Measurements from ENCODE around the gene FAM234A. TPM values are rescaled to one million over a fixed set of nuclear protein-coding genes. Genes with fewer than 3 reads are reported as not detected.

FAM234A gene
- total RNA-seq, 2 experiments from 2014 or later: 18.3 to 21.5 TPM

- Mint-ChIP-seq H3K27ac (peak overlapping the region; percentile 52), H3K27me3 (no peaks in the 10 kb centered on the region), H3K4me3 (no peak overlapping the region), H3K36me3 (ENCODE audit: low read depth) (peaks cover 50% of the 10 kb centered on the region), H3K9me3 (no peaks in the 10 kb centered on the region), H3K4me1 (ENCODE audit: low read depth) (peaks cover 3% of the 10 kb centered on the region)
- DNase-seq: peak; percentile 47
- peak; percentile 45 for TF ChIP-seq CTCF (IDR thresholded peaks at IDR 0.05)
- ChIA-PET POLR2A (interaction anchor here (1.4 to 2.1 kb wide), 2 partner anchors 10 to 30 kb away, joined by 3 to 6 read pairs; no protein-coding TSS in a partner anchor), CTCF (interaction anchor here (1.6 to 2.5 kb wide), 2 partner anchors 39 to 174 kb away, joined by 3 to 6 read pairs; no protein-coding TSS in a partner anchor)
- intact Hi-C loops (cut with micrococcal nuclease): no loop called here
- ATAC-seq: peak; percentile 84
Measured at GRCh38 chr16:188674-189073, 45.9 kb upstream of the FAM234A start.

- no peaks in the 10 kb centered on the region for H3K27me3 Mint-ChIP-seq
- ChIA-PET POLR2A (interaction anchor here (2.1 kb wide), 1 partner anchor 29 kb away, joined by 6 read pairs; no protein-coding TSS in a partner anchor), CTCF (interaction anchor here (2.5 kb wide), 1 partner anchor 38 kb away, joined by 6 read pairs; no protein-coding TSS in a partner anchor)
- no peak overlapping the region for H3K27ac Mint-ChIP-seq
- H3K36me3 Mint-ChIP-seq (ENCODE audit: low read depth): peaks cover 51% of the 10 kb centered on the region
- intact Hi-C loops (cut with micrococcal nuclease): no loop called here
- DNase-seq (no peak), ATAC-seq (no peak)
- H3K4me1 Mint-ChIP-seq (ENCODE audit: low read depth): peaks cover 3% of the 10 kb centered on the region
- H3K4me3 Mint-ChIP-seq: no peak overlapping the region
- H3K9me3 Mint-ChIP-seq: no peaks in the 10 kb centered on the region
- TF ChIP-seq CTCF (IDR thresholded peaks at IDR 0.05): no peak
Measured at GRCh38 chr16:189604-190186, 44.9 kb upstream of the FAM234A start.

- intact Hi-C loops (cut with micrococcal nuclease): no loop called here
- TF ChIP-seq CTCF (IDR thresholded peaks at IDR 0.05): no peak
- no peak for ATAC-seq
- Mint-ChIP-seq H3K36me3 (ENCODE audit: low read depth) (peaks cover 51% of the 10 kb centered on the region), H3K9me3 (no peaks in the 10 kb centered on the region), H3K4me1 (ENCODE audit: low read depth) (peaks cover 3% of the 10 kb centered on the region), H3K27me3 (no peaks in the 10 kb centered on the region), H3K27ac (no peak overlapping the region), H3K4me3 (no peak overlapping the region)
- CTCF ChIA-PET: interaction anchor here (1.0 to 2.0 kb wide), 5 partner anchors 10 to 161 kb away, joined by 3 to 8 read pairs (median 5); no protein-coding TSS in a partner anchor
- no peak for DNase-seq
- POLR2A ChIA-PET: interaction anchor here (0.7 to 1.9 kb wide), 4 partner anchors 10 to 37 kb away, joined by 3 to 4 read pairs (median 4); partner anchors contain the start of gene HBQ1
Measured at GRCh38 chr16:191831-192230, 42.8 kb upstream of the FAM234A start.

- no peak for ATAC-seq
- CTCF ChIA-PET: interaction anchor here (1.0 to 2.2 kb wide), 3 partner anchors 11 to 160 kb away, joined by 3 to 9 read pairs (median 5); no protein-coding TSS in a partner anchor
- Mint-ChIP-seq H3K36me3 (ENCODE audit: low read depth) (peaks cover 45% of the 10 kb centered on the region), H3K27me3 (no peaks in the 10 kb centered on the region), H3K4me3 (no peak overlapping the region), H3K27ac (no peak overlapping the region), H3K9me3 (no peaks in the 10 kb centered on the region), H3K4me1 (ENCODE audit: low read depth) (peaks cover 3% of the 10 kb centered on the region)
- POLR2A ChIA-PET: interaction anchor here (1.6 to 1.9 kb wide), 2 partner anchors 12 to 36 kb away, joined by 4 read pairs; partner anchors contain the start of gene HBQ1
- no peak for TF ChIP-seq CTCF (IDR thresholded peaks at IDR 0.05)
- no peak for DNase-seq
- intact Hi-C loops (cut with micrococcal nuclease): no loop called here
Measured at GRCh38 chr16:192686-193085, 41.9 kb upstream of the FAM234A start.

GRCh38 chr16:193441-193840 is 41.2 kb upstream of the FAM234A start:
- no peak overlapping the region for H3K27ac Mint-ChIP-seq
- POLR2A ChIA-PET: interaction anchor here (1.6 kb wide), 1 partner anchor 35 kb away, joined by 4 read pairs; no protein-coding TSS in a partner anchor
- peaks cover 3% of the 10 kb centered on the region for H3K4me1 Mint-ChIP-seq (ENCODE audit: low read depth)
- intact Hi-C loops (cut with micrococcal nuclease): no loop called here
- peaks cover 44% of the 10 kb centered on the region for H3K36me3 Mint-ChIP-seq (ENCODE audit: low read depth)
- ATAC-seq: no peak
- no peaks in the 10 kb centered on the region for H3K9me3 Mint-ChIP-seq
- no peaks in the 10 kb centered on the region for H3K27me3 Mint-ChIP-seq
- no peak for TF ChIP-seq CTCF (IDR thresholded peaks at IDR 0.05)
- DNase-seq: no peak
- CTCF ChIA-PET: interaction anchor here (2.2 kb wide), 1 partner anchor 12 kb away, joined by 9 read pairs; no protein-coding TSS in a partner anchor
- no peak overlapping the region for H3K4me3 Mint-ChIP-seq

Data from activated CD8-positive, alpha-beta T cell treated with anti-CD3 and anti-CD28 coated beads for 36 hours (primary cell).